ENCODE measurements around the gene ISCA2.
A peak's percentile ranks its signal among the peaks of the same experiment; 100 is the strongest.
"Not testable (repeated sequence)": the region's sequence is repeated elsewhere in the genome, so short reads cannot be mapped to it uniquely, and the experiment has no call there.

The ISCA2 gene

DNA sequence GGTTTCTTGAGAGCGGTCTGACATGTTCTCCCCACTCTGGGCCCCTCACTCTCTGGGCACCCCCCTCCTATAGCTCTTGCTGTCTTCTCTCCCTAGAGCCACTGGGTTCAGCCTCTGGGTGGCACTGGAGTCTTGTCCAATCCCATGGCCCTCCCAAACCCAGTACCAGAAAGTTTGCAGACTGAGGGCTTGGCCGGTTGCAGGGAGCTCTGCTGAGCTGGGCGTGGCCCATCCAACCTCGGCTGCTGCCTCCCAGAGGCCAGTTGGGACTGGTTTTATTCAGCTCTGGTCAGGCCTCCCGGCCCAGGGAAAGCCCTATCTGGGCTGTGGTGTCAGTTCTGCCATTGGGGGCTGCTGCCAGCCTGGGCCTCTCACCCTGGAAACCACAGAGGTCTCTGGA lies 37.9 kb downstream of the ISCA2 start:
- no peak for DNase-seq

DNA sequence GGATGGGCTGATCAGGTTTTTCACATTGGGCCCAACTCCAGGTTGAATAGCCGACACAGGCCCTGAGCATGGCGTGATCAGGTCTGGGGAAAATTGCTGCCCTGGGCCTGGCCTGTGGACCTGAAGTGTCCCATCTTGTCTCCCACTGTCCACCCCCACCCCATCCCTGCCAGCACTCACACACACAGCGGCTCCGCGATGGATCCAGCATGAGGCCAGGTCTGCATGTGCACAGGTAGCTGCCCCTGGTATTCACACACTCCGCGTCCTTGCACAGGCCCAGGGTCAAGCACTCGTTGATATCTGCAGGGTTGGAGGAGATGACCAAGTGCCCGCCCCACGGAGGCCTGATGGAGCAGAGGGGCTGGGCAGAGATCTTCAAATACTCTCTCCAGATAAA lies 38.7 kb downstream of the ISCA2 start:
- DNase-seq: no peak

DNA sequence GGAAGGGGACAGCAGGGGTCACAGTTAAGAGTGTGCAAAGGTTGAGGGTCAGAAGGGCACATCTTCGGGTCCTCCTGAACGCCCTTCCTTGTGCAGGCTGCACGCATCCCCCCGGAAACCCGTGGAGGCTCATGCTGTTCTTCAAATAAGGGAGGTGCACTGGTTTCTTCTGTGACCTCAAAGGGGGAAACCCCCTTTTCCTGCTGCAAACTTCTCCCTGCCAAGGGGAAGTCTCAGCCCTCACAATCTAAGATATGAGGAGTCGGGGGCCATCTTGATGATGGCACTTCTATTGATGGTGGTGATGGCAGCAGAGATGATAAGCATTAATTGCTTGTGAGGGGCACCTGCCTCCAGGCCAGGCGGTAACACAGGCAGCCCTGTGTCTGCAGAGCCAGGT lies 40.0 kb downstream of the ISCA2 start:
- no peak for DNase-seq

DNA sequence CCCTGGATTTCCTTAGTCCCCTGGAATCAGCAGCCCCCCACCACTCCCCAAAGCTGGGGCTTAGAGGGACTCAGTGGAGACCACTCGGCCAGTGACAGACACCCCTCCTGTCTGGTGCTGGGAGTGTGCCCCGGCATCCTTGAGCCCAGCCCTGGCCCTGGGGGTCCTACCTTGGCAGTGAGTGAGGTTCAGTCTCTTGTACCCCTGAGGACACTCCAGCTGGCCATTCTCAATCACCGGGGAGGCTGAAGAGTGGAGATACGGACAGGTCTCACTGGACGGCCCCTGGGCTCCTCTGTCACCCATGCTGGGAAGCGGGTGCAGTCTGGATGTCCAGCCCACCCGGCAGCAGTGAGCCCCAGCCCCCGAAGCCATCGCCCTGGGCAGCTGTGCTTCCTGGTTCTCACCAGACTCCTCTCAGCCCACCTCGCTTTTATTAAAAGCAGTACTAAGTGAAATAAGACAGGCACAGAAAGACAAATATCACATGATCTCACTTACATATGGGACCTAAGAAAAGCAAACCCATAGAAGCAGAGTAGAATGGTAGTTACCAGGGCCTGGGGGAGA lies 42.3 kb downstream of the ISCA2 start:
- no peak for DNase-seq

DNA sequence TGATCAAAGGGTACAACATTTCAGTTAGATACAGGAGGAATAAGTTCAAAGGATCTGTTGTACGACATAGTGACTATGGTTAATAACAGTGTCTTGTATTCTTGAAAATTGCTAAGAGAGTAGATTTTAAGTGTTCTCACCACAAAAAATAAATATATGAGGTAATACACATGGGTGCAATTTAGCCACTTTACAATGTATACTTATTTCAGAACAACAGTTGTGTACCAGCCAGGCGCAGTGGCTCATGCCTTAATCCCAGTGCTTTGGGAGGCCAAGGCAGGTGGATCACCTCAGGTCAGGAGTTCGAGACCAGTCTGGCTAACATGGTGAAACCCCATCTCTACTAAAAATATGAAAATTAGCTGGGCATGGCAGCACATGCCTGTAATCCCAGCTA lies 42.8 kb downstream of the ISCA2 start:
- DNase-seq: not testable (repeated sequence)

DNA sequence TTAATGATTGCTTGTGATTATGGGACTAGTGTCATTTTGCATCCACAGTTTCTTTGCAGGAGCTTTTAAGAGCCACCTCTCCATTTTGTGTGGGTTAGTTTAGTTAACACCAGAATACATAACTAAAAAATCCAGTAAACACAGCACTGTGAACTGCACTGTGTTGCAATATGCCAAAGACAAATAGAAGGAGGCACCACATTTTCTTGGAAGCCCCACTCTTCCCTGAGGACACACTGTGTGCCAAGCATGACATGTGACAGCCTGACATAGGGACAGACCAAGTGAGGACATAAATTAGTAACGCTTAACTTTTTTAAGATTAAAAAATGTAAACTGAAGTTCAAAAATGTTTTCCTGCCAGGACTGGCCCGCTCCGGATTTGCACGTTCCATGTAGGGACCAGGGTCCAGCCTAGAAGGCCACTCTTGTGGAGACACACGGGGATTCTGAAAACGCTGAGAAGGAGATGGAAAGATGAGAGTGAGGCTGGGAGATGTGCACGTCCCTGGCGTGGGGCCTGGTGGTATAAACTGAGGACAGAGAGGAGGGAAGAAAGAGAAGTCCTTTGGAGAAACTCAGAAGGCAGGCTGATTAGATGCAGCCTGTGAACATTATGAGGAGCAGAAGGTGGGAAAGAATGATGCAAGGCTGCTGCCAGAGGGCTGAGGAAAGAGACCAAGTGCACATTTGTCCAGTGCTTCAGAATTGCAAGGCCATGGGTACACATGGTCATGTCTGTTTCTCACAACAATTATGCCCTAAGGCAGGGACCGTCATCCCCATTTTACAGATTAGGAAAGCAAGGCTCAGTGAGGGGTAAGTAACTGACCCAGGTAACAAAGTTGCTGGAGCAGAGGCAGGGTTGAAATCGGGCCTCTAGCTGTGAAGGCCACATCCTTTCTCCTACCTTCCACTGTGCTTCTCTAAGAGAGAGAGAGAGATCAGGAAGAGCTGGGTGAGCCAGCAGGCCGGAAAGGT lies 45.1 kb downstream of the ISCA2 start:
- DNase-seq: no peak

DNA sequence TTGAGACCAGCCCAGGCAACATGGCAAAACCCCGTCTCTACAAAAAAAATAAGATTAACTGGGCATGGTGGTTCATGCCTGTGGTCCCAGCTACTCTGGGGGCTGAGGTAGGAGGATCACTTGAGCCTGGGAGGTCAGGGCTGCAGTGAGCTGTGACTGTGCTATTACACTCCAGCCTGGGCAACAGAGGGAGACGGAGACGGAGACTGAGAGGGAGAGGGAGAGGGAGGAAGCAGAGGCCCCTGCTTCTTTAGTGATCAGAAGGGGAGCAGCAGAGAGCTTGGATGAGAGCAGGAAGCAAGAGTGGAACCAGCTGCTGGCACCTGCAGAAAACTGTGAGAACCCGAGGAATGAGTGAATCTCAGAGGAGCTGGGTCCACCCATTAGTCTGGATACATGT lies 45.9 kb downstream of the ISCA2 start:
- no peak for DNase-seq

DNA sequence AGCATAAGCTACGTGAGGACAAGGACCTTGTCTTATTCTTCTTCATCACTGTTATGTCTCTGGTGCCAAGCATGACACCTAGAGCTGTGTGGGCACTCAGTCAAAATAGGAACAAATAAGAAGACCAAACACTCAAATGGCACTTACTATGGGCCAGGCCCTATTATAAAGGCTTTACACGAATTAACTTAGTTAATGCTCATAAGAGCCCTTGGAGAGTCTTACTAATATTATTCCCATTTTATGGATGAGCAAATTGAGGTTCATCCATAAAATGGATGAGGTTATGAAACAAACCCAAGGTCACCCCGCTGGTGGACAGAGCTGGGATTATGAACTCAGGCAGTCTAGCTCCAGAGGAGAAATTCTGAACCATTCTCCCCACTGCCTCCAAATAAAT lies 47.7 kb downstream of the ISCA2 start:
- DNase-seq: no peak

GRCh38 chr14:74542056-74542685 lies 48.6 kb downstream of the ISCA2 start:
- DNase-seq: no peak

GRCh38 chr14:74543771-74544438 lies 50.3 kb downstream of the ISCA2 start:
- DNase-seq: no peak

- DNase-seq: no peak
Observed at GRCh38 chr14:74545386-74545785, 51.8 kb downstream of the ISCA2 start.

DNA sequence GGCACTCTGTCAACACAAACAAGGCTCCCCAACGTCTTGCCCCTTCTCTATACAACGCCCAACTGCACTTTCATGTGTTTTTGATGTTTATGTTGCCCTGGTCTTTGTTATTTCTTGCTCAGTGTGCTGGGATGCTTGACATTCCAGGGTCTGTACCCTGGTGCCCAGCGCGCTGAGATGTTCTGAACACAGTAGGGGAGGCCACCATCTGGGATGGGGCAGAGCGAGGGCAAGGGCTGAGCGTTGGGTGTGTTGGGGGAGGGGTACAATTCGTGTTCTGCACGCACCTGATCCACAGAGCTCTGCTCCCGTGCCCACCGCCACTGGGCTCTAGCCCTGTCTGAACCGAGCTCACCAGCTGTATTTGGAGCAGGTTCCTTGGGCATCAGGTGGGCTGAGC lies 52.9 kb downstream of the ISCA2 start:
- peak; percentile 63 for DNase-seq
